NOMO-1 treated with dmso at 0.1 percent for 144 hours (cell line): ENCODE measurements around the gene TSPAN9.
A peak's percentile ranks its signal among the peaks of the same experiment; 100 is the strongest.

ENCODE experiments used
- DNase-seq: peaks from one replicate; lab custom pipeline; 2025; ENCODE audit not compliant: unreplicated experiment; lab: John Stamatoyannopoulos, UW

The TSPAN9 gene

DNA sequence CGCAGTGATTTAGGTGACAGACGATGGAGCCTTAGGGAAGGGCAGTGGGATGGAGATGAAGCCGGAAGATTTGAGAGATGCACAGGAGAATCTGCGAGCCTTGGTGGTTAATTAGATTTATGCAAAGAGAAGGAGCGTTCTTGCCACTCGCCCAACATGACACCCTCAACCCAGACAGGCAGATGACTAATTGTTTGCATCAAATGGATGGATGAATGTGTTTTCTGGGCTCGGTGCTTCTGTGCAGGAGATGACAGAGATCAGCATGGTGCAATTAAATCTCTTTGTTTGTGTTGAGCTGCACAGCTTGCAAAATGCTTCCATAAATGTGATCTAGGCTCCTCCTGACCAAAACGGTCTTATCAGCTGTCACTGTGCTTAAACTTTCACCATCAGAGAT, 211.5 kb downstream of the TSPAN9 start:
- no peak for DNase-seq

DNA sequence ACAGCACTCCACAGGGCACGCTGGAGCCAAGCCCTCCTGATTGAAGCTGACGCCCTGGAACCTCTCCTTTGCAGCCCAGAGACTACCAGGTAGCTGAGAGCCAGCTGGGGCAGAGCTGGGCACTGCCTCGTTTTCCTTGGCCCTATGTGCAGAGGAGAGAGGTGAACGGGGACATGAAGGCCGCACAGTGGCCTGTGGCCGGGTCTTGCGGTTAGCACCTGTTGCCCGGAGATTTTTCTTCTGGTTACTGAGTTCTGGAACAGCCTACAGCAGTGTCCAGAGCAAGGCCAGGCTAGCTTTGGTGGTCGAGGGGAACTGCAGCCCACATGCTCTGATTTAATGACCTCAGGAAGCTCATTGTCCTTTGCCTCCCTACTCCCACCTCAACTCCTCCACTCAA, 212.5 kb downstream of the TSPAN9 start:
- DNase-seq, result no peak

DNA sequence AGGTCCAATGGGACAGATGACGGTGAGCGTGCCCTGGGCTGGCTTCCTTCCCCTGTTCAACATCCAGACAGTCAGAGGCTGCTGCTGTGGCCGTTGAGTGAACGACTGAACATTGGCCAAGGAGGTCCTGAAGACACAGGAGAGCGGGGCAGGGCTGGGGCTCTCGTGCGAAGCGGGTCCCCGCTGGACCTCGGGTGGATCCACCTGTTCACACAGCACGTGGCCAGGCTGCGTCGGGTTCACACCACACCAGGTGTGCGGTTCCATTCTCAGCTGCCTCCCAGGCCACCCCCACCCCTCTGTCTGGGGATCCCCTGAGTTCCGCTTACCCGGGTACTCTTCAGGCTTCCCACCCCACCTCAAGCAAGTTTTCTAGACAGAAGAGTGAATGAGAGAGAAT, 214.8 kb downstream of the TSPAN9 start:
- DNase-seq, result no peak

DNA sequence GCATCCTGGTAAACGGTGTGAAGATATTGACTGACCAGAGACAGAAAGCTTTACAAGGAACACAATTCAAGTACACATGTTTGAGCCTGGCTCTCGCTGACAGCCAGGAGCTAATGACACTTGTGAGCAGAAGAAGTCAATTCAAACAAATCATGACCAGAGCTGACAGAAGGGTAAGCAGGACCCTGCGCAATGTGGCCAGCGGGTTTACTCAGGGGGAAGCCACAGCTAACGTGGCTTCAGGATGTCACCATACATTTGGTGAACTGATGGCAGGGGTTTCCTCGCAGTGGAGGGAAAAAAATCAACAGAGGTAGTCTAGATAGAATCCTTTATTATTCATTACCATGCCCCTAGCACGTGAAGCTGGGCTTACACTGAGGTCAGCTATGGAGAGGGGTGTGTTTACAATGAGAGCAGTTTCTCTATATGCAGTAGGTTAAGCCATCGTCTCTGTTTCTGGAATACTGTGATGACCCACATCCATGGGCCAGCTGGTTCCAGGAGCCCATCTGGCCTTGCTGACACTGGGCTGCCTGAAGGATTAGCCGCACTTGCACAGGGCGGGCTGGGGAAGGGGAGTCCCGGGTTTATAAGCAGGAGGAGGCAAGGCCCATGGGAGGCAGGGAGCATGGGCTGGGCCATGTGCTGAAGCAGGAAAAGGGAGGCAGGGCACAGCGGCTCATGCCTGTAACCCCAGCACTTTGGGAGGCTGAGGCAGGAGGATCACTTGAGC, 215.7 kb downstream of the TSPAN9 start:
- no peak for DNase-seq

DNA sequence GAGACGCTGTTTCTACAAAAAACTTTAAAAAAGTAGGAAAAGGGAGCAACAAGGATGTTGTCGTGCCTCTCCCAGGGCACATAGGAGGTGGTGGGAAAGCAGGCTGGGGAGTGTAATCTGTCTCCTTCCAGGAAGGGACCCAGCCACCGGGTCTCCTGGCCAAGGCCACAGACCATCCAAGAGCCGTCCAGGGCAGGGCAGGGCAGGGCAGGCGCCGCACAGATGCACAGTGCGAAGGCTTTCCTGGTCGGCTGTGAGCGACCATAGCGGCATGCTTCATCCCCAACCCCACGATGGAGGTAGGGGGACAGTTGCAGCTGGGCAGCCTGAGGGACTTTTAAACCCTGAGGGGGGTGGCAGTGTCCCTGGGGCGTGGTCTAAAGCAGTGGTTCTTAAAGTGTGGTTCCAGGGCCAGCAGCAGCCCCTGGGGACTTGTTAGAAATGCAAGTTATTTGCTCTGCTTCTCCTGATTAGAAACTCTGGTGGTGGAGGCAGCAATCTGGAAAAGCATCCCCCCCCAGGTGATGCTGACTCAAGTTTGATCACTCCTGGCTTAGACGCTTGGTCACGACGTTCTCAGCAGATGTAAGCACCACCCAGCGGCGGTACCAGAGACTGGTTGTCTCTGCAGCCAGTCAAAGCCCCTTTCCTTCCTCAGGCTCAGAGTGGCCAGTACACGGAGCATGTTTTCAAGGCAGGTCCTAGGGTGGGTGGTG, 216.4 kb downstream of the TSPAN9 start:
- DNase-seq, result no peak

DNA sequence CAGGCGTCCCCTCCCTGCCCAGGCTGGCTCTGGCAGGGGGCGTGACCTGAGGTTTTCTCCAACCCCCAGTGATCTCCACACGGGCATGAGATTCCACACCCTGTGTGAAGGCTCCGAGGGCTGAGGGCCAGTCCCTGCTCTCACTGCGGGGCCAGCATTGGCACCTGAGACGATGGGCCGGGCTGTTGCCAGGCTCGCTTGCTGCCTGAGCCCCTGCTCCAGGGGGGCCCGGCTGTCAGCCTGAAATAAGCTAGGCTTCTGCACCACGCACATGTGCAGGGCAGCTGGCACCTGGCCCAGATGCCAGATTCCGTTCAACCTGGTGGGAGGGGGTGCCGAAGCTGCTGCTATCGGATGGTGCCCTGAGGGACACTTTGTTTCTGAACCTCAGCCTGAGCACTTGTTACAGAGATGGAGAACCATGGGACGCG, 217.3 kb downstream of the TSPAN9 start:
- no peak for DNase-seq

DNA sequence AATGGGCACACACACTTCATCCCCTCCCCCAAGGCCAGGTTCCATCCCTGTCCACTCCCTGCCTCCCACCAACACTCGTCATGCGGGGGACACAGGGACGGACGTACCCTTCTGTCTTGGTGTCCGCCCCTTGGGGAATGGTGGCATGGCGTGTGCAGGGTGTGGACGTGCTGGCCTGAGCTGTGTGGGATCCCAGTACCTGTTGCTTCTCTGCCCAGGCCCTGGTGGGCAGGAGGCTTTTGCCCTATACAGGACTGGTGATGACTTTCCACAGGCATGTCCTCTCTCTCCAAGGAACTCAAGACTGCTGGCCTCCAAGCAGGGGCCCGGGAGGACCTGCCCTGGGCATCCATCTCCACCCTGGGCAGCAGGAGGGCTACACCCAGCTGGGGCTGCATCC, 218.0 kb downstream of the TSPAN9 start:
- DNase-seq, result no peak

DNA sequence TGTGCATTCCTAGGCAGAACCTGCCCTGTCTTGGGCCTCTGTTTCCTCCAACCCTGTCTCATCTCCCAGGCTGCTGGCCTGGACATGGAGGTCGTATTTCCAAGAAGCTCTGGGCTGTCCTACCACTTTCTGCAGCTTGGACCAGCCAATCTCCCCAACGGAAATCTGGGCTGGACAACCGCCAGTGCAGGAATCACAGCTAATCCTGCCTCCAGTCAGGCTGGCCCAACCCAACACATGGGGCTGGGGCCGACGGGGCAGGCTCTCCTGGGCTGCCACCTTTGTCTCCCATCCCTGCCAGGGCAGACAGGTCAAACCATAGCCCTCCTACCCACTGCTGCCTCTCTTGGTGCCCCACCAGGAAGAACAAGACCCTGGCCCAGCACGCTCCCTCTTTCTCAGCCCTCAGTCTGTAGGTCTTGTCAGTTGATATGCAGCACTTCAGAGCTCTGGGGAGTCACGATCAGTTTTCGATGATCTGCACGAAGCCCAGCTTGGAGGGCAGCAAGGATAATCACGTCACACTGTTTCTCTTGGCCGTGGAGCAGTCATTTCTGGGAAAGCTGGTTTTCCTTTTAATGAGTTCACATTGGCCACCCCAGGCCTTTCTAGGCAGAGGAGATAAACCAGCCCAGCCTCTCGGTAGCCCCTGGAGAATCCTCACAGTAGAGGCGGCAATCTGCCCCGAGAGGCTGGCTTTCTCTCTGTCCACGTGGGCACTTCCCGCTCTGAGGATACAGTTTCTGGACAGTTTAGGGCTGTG, 218.6 kb downstream of the TSPAN9 start:
- no peak for DNase-seq

DNA sequence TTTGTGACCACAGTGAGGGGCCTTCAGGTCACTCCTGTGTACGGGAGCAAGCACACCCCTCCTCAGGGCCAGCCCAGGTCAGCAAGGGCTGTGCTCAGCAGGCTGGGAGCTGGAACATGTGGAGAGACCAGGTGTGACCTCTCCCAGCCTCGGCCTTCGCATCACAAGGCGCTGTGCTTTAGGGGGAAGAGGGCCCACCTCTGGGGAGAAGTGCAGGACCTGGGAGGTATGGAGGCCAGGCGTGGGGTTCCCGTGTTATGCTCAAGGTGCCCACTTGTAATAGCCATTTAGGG, 219.2 kb downstream of the TSPAN9 start:
- no peak for DNase-seq

DNA sequence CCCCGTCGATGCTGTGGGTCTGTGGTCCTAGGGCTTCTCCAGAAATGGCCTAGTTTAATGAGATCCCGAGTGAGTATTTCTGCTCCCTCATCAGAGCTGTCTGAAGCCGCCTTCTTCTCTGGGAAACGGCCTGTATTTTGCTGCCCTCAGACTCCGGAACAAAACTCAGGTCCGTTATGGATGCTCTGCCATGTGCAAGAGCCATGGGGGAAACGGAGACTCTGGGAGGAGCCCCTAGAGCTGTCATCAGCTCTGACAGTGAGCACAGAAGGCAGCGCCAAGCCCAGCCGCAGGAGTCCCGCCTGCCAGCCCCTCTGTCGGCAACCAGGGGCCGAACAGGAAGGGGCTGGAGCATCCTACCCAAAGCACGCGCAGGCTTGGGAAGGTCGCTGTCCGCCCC, 221.4 kb downstream of the TSPAN9 start:
- DNase-seq, result no peak

DNA sequence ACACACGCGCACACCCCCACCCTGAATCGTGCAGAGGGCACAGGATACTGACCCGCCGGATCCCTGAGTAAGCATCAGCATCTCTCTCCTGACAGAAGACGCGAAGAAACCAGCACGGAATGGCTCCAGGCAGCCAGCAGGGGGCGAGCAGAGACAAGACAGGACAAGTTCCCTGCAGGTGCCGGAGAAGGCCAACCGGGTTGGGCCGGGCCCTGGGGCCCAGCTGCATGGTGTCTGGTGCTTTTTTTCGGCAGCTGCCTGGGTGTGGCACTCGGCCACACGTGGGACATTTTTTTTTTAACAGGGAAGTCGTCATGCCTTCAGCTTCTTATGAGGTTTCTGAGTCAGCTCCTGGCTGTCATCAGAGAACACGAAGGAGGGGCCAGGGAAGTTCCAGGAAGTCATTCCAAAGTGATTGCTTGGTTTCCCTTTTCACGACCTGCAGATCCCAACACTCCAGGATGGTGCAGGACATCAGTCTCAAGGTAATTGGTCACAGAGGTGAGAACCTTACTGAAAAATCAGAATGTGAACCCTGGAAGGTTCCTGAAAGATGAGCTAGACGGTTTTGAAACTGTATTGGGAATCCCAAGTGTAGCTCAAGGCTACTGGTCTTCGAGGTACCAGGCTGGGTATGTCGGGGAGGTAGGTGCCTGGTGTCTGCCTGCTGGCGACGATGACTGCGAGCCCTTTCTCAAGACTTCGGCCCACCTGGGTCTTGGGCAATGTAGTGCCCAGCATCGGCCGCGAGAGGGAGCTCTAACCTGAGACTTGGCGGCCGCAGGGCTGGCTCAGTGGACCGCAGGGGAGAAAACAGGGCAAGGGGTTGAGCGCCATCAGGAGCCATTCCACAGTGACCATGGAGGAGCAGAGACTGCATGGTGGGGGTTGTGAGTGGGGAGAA, 223.0 kb downstream of the TSPAN9 start:
- peak; percentile 68 for DNase-seq

DNA sequence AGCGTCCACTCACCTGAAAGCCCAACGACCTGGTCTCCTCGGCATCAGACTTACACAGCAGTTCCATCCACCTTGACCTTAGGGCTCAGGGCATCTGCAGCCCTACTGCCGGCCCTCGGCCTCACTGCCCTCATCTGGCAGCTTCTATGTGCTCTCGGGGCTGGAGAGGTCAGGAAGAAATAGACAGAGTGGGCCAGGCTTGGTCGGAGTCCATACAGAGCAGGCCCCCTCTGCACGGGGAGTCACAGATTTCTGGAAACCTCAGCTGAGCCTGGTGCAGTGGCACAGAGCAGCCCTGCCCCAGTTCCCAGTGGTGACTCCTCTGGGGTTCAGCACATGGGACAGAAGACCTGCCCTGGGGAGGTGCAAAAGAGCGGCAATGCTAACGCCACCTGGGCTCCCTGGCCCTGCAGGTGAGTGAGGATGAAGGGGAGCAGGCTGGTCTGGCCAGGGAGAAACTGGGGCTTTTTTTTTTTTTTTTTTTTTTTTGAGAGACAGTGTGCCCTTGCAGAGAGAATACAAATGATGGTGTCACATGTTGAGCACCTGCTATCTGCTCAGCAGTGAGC, 223.7 kb downstream of the TSPAN9 start:
- no peak for DNase-seq

DNA sequence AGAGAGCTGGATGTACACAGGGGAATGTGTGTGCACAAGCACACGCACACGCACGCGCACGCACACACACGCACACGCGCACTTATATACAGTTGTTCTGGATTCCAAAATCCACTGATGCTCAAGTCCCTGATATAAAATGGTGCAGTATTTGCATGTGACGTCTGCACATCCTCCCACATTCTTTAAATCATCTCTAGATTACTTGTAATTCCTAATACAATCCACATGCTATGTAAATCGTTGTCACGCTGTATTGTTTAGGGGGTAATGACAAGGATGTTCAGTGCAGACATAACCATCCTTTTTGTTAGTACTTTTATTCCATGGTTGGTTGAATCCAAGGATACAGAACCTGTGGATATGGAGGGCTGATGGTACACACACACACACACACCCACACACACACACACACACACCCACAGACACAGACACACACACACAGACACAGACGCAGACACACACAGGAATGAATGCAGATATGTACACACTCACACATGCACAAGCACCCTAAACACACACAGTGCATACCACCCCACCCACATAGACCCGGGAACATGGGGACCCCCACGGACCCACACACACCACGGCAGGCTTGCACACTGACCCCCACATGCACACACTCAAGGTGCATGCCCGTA, 225.3 kb downstream of the TSPAN9 start:
- no peak for DNase-seq

DNA sequence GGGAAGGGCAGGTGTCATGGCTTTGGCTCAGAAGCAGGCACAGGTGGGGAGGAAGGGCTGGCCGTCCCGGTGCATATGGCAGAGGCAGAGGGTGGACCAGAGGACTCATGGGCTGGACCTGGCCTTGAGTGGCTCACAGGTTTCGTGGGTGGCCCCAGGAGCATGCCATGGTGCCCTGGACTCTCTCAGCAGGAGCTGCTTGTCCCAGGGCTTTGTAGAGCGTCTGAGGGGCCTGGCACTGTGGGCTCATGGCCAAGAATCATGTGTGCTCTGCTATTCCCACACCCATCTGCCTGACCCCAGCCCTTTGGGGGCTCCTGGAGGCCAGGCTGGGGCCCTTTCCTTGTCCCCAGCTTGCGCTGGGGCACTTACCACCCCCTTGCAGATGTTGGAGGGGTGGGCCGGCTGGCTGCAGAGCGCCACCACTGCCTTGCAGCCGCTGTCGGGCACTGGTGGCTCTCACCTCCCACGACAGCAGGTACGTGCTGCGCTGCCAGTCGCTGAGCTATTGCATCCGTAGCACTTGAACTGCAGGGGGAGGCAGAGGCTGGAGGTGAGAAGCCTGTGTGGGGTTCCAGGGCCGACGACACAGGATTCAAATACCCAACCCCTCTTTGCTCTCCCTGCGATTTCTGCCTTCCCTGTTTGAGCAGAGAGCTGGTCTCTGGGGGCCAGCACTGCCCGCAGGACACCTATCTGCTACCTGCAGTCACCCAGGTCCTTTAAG, 226.4 kb downstream of the TSPAN9 start:
- DNase-seq, result no peak

DNA sequence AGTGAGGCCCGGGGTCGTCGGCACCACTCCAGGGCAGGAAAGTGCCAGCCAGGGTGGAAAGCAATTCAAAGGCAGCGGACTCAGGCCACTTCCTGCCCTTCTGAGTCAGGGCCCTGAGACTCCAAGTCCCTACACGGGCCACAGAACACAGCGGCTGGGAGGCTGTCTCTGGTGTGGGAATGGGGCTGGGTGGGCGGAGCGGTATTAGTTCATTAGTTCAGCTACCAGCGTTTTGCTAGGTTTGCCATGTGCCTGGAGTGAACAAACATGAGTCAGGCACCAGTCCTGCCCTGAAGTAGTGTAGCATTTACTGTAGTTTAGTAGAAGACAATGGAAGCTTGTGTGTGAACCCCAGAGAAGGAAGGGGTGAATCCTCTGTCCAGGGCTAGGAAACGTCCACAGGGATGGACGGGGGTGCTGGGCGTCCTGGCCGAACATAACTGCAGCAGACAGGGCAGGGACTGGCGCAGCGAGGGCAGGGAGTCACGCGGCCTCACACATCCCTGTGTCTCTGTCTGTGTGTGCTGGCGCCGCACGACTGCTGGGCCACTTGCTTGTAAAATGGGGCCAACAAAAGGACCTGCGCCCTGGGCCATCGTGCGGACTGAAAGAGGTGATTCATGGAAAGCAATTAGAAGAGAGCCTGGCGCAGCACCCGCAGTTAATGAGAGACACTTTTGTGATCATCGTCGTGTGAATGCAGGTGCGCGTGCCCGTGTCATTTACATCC, 227.4 kb downstream of the TSPAN9 start:
- DNase-seq, result no peak

DNA sequence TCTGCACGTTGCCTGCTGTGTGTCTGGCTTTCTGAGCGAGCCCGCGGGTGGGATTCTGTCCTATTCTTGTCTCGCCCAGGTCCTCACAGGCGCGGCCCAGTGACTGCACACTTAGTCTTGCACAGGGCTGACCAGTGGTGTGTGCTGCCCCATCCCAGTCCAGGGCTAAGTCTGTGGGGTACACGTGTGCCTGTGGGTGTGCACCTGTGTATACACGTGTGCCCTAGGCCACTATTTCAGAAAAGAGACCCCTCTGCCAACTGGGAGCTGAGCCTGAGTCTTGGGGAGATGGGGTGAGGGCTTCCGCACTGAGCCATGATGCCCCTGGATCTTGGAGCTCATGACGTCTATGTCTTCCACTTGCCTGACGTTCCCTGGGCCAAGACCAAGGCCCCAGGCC, 228.3 kb downstream of the TSPAN9 start:
- DNase-seq, result no peak

DNA sequence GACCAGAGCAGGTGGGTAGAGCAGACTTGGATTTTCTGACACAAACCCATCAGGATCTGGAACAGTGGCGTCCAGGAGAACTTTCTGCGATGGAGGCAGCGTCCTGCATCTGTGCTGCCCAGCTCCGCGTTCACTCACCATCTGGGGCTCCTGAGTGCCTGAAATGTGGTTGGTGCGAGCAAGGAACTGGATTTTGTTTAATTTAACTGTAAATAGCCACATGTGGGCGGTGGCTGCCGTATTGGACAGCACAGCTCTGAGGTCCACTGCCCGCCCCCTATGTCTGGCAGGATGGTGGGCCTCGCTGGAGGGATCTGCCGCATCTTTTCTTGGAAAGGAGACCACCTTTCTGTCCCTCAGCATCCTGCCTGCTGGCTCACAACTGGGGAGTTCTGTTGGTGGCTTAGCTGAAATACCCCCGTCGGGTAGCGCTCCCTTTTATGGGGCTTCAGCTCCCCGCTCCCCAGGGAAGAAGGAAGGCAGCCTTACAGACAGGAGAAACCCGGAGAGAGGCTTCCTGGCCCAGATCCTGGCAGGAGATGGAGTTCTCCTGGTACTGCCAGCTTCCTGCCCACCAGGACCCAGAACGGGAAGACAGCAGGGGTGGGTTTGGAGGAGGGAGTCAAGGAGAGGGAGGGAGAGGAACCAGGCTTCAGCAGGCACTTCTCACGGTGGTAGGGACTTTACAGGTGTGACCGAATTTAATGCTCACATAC, 228.9 kb downstream of the TSPAN9 start:
- DNase-seq, result no peak

DNA sequence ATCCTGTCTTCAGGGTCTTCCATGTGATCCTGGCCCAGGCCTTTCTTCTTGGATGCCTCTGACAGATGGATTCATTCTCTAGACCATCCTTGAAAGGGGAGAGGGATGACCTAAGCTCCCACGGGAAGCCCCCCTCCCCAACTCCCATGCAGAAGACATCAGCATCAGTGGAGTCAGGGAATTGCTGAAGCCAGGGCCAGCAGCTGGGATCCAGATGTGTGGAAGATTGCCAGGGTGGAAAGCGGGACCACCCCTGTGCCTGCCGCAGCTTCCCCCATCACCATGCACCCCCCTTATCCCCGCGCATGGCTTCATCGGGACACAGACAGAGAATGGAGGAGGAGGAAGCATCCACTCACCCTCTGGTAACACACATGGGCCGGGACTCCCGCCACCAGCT, 230.2 kb downstream of the TSPAN9 start:
- DNase-seq, result no peak
